Measurements from ENCODE around the gene CRYBG1. TPM values are rescaled to one million over a fixed set of nuclear protein-coding genes. Genes with fewer than 3 reads are reported as not detected.

The CRYBG1 gene
- total RNA-seq, 1 experiment from 2014 or later, result 10.7 TPM

- Histone ChIP-seq H3K9ac (ENCODE audit: low read length) (no peak overlapping the region), H3K27me3 (ENCODE audit: insufficient read depth, low read length) (no peaks in the 10 kb centered on the region), H3K4me2 (ENCODE audit: low read length) (no peak overlapping the region), H3K9me2 (ENCODE audit: insufficient read depth) (no peaks in the 10 kb centered on the region), H3K9me3 (ENCODE audit: control insufficient read depth in 1 of 2, insufficient read depth in 1 of 2, low read depth in 1 of 2, low read length in 2 of 2) (no peaks in the 10 kb centered on the region), H3K27ac (ENCODE audit: low read depth, low read length) (no peak overlapping the region), H3K36me3 (ENCODE audit: control insufficient read depth in 1 of 2, insufficient read depth in 2 of 2, low read length in 2 of 2) (no peaks in the 10 kb centered on the region), H2AFZ (ENCODE audit: low read depth, low read length, poor library complexity, severe bottlenecking) (no peak overlapping the region), H3K79me2 (ENCODE audit: insufficient read depth, low read length) (no peaks in the 10 kb centered on the region), H3K4me1 (ENCODE audit: control insufficient read depth in 1 of 2, insufficient read depth in 2 of 2, low read length in 2 of 2) (peaks cover 0 to under 1% of the 10 kb centered on the region in 2 experiments; a peak in 1 of 4 replicates), H3K4me3 (replicated peaks in 1 of 2; ENCODE audit: low read depth in 1 of 2, low read length in 2 of 2) (no peak overlapping the region), H4K20me1 (ENCODE audit: insufficient read depth) (no peaks in the 10 kb centered on the region)
- TF ChIP-seq SRF (IDR thresholded peaks at IDR 0.05; ENCODE audit: low read depth) (no peak), POLR2AphosphoS5 (IDR thresholded peaks at IDR 0.05; ENCODE audit: low read depth, low read length) (no peak), REST (IDR thresholded peaks at IDR 0.05; ENCODE audit: low read depth) (no peak), SIN3A (IDR thresholded peaks at IDR 0.05; ENCODE audit: low read depth) (no peak), TCF7L2 (IDR thresholded peaks at IDR 0.05; ENCODE audit: borderline replicate concordance, extremely low read depth, insufficient read depth, insufficient read length) (no peak), FOSL1 (IDR thresholded peaks at IDR 0.05; ENCODE audit: low read depth) (no peak), MAX (IDR thresholded peaks at IDR 0.05) (no peak), EGR1 (IDR thresholded peaks at IDR 0.05; ENCODE audit: low read depth) (no peak), JUND (IDR thresholded peaks at IDR 0.05) (no peak), ZNF274 (IDR thresholded peaks at IDR 0.05; ENCODE audit: low read depth, low read length) (no peak), ZFX (IDR thresholded peaks at IDR 0.05) (no peak), ZBTB33 (IDR thresholded peaks at IDR 0.05; ENCODE audit: extremely low read depth, insufficient replicate concordance, low read length) (no peak), ELF1 (IDR thresholded peaks at IDR 0.05; ENCODE audit: borderline replicate concordance, low read depth) (no peak), CBX3 (IDR thresholded peaks at IDR 0.05; ENCODE audit: low read depth) (no peak), EZH2phosphoT487 (IDR thresholded peaks at IDR 0.05; ENCODE audit: borderline replicate concordance) (no peak)
- intact Hi-C loops (cut with micrococcal nuclease), result no loop called here
- DNase-seq (ENCODE audit: low read depth, low spot score) (no peak), ATAC-seq (no peak)
- ChIA-PET CTCF (no interaction called here), POLR2A (no interaction called here), RAD21 (ENCODE audit: low non-redundant PET in 1 of 2, low total read pairs in 2 of 2, uncharacterized antibody in 2 of 2, unreplicated experiment in 2 of 2) (no interaction called here)
- no TSS peak for BruUV-seq (replicated peaks)
Observed at GRCh38 chr6:106415921-106416320, 55.4 kb downstream of the CRYBG1 start.

Measured in HCT116 (cell line).